ENCODE measurements around the gene SYDE2. TPM values are rescaled to one million over a fixed set of nuclear protein-coding genes. Genes with fewer than 3 reads are reported as not detected.
A peak's percentile ranks its signal among the peaks of the same experiment; 100 is the strongest.

The SYDE2 gene
- total RNA-seq, 1 experiment from 2014 or later: 1.0 TPM

- no peak for DNase-seq (ENCODE audit: low read depth)
Measured at GRCh38 chr1:85132078-85132720, 68.6 kb downstream of the SYDE2 start.

GRCh38 chr1:85128316-85128715 lies 72.5 kb downstream of the SYDE2 start:
- DNase-seq (ENCODE audit: low read depth): no peak

DNA sequence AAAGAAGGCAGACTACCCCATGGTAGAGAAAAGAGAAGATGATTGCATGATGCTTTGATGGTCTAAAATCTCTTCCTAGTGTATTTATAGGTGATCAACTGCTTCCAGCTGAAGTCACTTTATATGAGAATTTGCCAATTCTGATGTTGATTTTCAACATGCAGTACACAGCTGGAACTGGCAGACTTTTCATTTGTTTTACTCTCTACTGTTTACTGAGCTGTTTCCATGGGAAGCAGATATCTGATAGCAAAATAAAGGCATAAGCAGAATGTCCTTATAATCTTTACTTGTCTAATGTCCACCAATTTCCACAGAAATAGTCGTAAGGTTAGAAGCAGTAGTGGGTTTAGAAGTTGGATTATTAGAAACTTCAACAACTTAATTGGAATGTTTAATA lies 74.9 kb downstream of the SYDE2 start:
- no peak for DNase-seq (ENCODE audit: low read depth)

DNA sequence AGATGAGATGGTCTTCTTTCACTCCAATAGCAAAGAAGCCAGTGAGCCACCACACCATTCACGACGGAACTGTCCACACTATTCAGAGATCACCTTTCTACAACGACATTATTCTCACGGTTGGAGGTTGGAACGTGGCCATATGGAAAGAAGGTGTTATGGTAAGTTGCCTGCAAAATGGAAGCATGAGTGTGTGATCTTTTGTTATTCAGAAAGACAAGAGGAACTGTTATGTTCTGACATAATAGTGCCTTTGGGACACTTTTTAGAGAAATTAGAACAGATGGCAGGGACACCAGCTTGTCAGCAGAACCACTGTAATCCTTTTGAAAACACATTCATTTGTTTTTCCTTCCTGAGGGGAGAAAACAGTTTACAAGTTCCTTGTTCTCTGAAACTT lies 76.7 kb downstream of the SYDE2 start:
- DNase-seq (ENCODE audit: low read depth): no peak

DNA sequence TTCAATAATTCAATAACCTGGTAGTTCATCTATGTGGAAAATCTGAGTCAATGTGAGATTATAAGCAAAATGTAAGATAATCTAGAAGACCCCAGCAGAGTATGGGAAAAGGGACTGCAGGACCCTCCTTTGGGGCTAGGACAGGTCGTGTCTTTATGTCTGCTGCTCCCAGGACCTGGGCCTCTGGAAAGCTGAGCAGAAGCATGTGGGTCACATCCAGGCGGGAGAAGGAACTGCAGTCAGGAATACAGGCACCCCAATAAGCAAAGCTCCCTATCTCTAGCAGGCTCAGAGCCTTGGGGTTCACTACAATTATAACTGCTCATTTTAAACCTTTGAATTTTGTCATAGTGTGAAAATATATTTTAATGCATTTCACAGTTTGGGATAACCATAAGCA lies 78.6 kb downstream of the SYDE2 start:
- no peak for DNase-seq (ENCODE audit: low read depth)

GRCh38 chr1:85121744-85122143 lies 79.1 kb downstream of the SYDE2 start:
- DNase-seq (ENCODE audit: low read depth): no peak

- no peak for DNase-seq (ENCODE audit: low read depth)
Measured at GRCh38 chr1:85118751-85119150, 82.1 kb downstream of the SYDE2 start.

- peak; percentile 47 for DNase-seq (ENCODE audit: low read depth)
Measured at GRCh38 chr1:85116856-85117255, 84.0 kb downstream of the SYDE2 start.

DNA sequence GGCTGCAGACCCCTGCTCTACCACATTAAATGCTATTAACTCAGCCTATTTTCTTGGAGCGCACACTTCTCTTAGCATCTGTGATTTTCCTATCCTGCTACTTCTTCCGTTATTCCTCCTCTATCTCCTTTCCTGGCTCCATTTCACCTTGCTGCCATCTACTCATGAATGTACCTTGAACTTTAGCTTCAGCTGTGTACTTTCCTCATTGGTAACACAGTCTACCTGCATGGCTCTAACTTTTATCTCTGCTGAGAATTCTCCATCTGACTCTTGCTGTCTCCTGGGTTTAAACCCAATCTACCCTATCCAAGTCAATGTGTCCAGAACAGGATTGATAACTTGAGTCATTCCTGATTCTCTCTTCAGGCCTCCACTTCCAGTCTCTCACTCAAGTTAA lies 84.9 kb downstream of the SYDE2 start:
- DNase-seq (ENCODE audit: low read depth): no peak

- no peak for DNase-seq (ENCODE audit: low read depth)
Measured at GRCh38 chr1:85111695-85112094, 89.1 kb downstream of the SYDE2 start.

GRCh38 chr1:85109475-85109874 lies 91.3 kb downstream of the SYDE2 start:
- DNase-seq (ENCODE audit: low read depth): peak; percentile 41

Other genes starting within 250 kb of the SYDE2 start
- 0.06 and 0.34 TPM in 2 replicates for gene MCOLN2, start 203.9 kb downstream of the SYDE2 start, total RNA-seq (2014; rRNA removed)
- gene MCOLN3, start 152.5 kb downstream of the SYDE2 start, total RNA-seq (2014; rRNA removed): 1.9 and 3.0 TPM in 2 replicates
- gene C1orf52, start 58.6 kb upstream of the SYDE2 start, total RNA-seq (2014; rRNA removed): 6.5 and 11.0 TPM in 2 replicates
- 29.0 and 31.7 TPM in 2 replicates for gene BCL10, start 75.6 kb upstream of the SYDE2 start, total RNA-seq (2014; rRNA removed)